Suprapubic skin (tissue), 4 donors: ENCODE results near the gene NCAM2.

Experiments
- CTCF ChIP-seq, 2 donors: fragments of 200-600 bp in 1 of 2; fragments of 450-650 bp in 1 of 2; sonication (generic) in 1 of 2; IDR thresholded peaks; one replicate each; pipeline ENCODE4 v1.5.1; 2016 to 2019; ENCODE audit warnings: antibody characterized with exemption in 2 of 2, mild to moderate bottlenecking in 1 of 2, moderate library complexity in 1 of 2
- EP300 ChIP-seq: sonication (generic); formaldehyde crosslinking; IDR thresholded peaks from one replicate; pipeline ENCODE4 v1.6.1; 2017; ENCODE audit warnings: antibody characterized with exemption
- POLR2A ChIP-seq, 2 donors: fragments of 450-650 bp; IDR thresholded peaks; one replicate each; pipeline ENCODE4 v1.6.1; 2017; ENCODE audit warnings: antibody characterized with exemption in 2 of 2, mild to moderate bottlenecking in 2 of 2, moderate library complexity in 2 of 2
- POLR2AphosphoS5 ChIP-seq, 3 donors: sonication (generic); formaldehyde crosslinking; IDR thresholded peaks; one replicate each; pipeline ENCODE4 v1.6.1; 2017; ENCODE audit warnings: antibody characterized with exemption in 3 of 3

- no peak for TF ChIP-seq CTCF (IDR thresholded peaks at IDR 0.05)
- TF ChIP-seq EP300: no peak
- TF ChIP-seq POLR2AphosphoS5 (IDR thresholded peaks at IDR 0.05): no peak
- TF ChIP-seq POLR2A (IDR thresholded peaks at IDR 0.05): no peak
Observed at GRCh38 chr21:21233051-21233450, 234.8 kb downstream of the NCAM2 start.
